Measurements from ENCODE around the gene SPP2.

The SPP2 gene

DNA sequence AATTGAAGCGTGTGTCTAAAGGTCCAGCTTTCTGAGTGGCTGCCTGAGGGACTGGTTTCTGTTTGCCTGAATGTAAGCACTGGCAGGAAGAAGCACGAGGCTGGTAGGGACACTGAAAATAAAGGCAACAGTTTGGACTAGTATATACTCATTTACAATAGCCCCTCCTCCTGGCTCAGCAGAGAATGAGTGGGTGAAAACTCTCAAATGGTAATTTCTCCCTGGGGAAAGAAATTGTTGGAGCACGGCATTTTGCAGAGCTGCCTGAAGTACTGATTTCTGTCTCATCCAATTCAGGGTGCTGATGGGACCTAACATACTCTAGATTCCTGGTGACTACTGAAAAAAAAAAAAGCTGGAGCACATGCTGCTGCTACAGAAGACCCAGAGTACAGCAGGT is 17.3 kb upstream of the SPP2 start:
- no peak for TF ChIP-seq CTCF (IDR thresholded peaks at IDR 0.05; ENCODE audit: low read depth, low read length, missing control alignments)
- DNase-seq (ENCODE audit: low read depth): no peak
- H3K4me3 ChIP-seq (ENCODE audit: low read depth, low read length): no peak overlapping the region

- no peak for TF ChIP-seq CTCF (IDR thresholded peaks at IDR 0.05; ENCODE audit: low read depth, low read length, missing control alignments)
- no peak overlapping the region for H3K4me3 ChIP-seq (ENCODE audit: low read depth, low read length)
- DNase-seq (ENCODE audit: low read depth): no peak
Observed at GRCh38 chr2:234033885-234034284, 16.6 kb upstream of the SPP2 start.

DNA sequence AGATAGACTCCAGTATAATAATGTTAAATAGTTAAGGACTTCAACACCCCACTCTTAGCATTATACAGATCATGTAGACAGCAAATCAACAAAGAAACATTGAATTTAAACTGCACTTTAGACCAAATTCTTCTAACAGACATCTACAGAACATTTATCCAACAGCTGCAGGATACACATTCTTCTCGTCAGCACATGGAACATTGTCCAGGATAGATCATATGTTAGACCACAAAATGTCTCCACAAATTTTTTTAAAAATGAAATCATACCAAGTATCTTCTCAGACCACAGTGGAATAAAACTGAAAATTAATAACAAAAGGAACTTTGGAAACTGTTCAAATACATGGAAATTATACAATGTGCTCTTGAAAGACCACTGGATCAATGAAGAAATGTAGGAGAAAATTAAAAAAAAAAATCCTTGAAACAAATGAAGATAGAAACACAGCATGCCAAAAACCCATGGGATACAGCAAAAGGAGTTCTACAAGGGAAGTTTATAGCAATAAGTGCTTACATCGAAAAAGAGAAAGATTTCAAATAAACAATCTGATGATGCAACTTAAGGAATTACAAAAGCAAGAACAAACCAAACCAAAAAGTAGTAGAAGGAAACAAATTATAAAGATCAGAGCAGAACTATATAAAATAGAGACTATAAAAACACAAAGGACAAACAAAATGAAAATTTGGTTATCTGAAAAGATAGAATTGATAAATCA is 12.3 kb upstream of the SPP2 start:
- no peak for DNase-seq (ENCODE audit: low read depth)
- no peak for TF ChIP-seq CTCF (IDR thresholded peaks at IDR 0.05; ENCODE audit: low read depth, low read length, missing control alignments)
- no peak overlapping the region for H3K4me3 ChIP-seq (ENCODE audit: low read depth, low read length)

GRCh38 chr2:234044157-234044556 is 6.3 kb upstream of the SPP2 start:
- TF ChIP-seq CTCF (IDR thresholded peaks at IDR 0.05; ENCODE audit: low read depth, low read length, missing control alignments): no peak
- no peak for DNase-seq (ENCODE audit: low read depth)
- H3K4me3 ChIP-seq (ENCODE audit: low read depth, low read length): no peak overlapping the region

DNA sequence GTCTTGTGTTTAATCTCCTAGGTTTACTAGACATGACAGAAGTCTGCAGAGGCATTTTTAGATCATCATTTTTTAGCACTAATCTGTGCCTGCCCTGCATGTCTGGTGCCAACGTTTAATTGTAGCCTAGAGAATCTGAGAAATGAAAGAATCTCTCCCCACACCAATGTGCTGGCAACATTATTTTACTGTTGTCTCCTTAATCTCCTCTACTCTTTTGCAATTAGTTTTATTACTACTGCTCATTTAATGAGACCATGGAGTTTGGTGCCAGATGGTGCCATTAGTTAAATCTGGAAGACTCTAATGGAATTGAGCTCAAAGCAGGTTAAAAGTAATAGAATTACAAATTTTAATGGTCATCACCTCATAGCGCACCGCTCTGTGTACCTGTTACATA is 4.0 kb upstream of the SPP2 start:
- no peak overlapping the region for H3K4me3 ChIP-seq (ENCODE audit: low read depth, low read length)
- DNase-seq (ENCODE audit: low read depth): no peak
- TF ChIP-seq CTCF (IDR thresholded peaks at IDR 0.05; ENCODE audit: low read depth, low read length, missing control alignments): no peak

- no peak for DNase-seq (ENCODE audit: low read depth)
- H3K4me3 ChIP-seq (ENCODE audit: low read depth, low read length): no peak overlapping the region
- TF ChIP-seq CTCF (IDR thresholded peaks at IDR 0.05; ENCODE audit: low read depth, low read length, missing control alignments): no peak
Observed at GRCh38 chr2:234047361-234047760, 3.1 kb upstream of the SPP2 start.

DNA sequence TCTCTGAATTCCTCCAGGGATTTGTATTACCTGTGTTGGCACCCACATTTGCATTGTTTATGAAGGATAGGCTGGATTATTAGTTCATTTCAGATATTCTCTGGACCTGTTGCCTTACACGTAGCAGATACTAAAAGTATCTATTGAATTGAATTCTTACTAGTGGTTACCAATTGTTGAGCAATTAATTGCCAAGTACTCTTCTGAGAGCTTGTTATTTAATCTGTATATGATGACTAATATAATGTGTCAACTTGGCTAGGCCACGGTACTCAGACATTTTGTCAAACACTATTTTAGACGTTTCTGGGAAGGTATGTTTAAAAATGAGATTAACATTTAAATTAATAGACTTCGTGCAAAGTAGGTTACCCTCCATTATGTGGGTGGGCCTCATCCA is 2.5 kb upstream of the SPP2 start:
- H3K4me3 ChIP-seq (ENCODE audit: low read depth, low read length): no peak overlapping the region
- no peak for DNase-seq (ENCODE audit: low read depth)
- no peak for TF ChIP-seq CTCF (IDR thresholded peaks at IDR 0.05; ENCODE audit: low read depth, low read length, missing control alignments)
